VCaP (cell line): ENCODE measurements around the gene RNF113B.

Experiments used
- H3K27ac ChIP-seq: fragments of 450-650 bp; 2 replicates; pipeline ENCODE4 v1.5.1; 2017
- CTCF ChIP-seq: fragments of 450-650 bp; conservative IDR thresholded peaks from 2 replicates; pipeline ENCODE4 v1.5.1; 2017; ENCODE audit warnings: mild to moderate bottlenecking, moderate library complexity

Gene RNF113B

GRCh38 chr13:98141091-98141490 is 36.0 kb downstream of the RNF113B start:
- H3K27ac ChIP-seq, result no peak overlapping the region
- no peak for TF ChIP-seq CTCF

- H3K27ac ChIP-seq, result no peak overlapping the region
Observed at GRCh38 chr13:98134901-98135300, 42.2 kb downstream of the RNF113B start.

GRCh38 chr13:98133946-98134345 is 43.1 kb downstream of the RNF113B start:
- no peak for TF ChIP-seq CTCF
- no peak overlapping the region for H3K27ac ChIP-seq

More at GRCh38 chr13:98134901-98135300, 42.2 kb downstream of the RNF113B start:
- TF ChIP-seq CTCF, result no peak

- no peak overlapping the region for H3K27ac ChIP-seq
- TF ChIP-seq CTCF, result no peak
Observed at GRCh38 chr13:98129059-98129746, 47.9 kb downstream of the RNF113B start.
